K562 (cell line): ENCODE measurements around the gene ZNF487. TPM values are rescaled to one million over a fixed set of nuclear protein-coding genes. Genes with fewer than 3 reads are reported as not detected.
A peak's percentile ranks its signal among the peaks of the same experiment; 100 is the strongest.

ENCODE experiments used
- ATF4 ChIP-seq: fragments of 450-650 bp; formaldehyde crosslinking; IDR thresholded peaks from 2 replicates; pipeline ENCODE4 v1.4.0; 2022; ENCODE audit warnings: mild to moderate bottlenecking, moderate library complexity
- FOXP4 ChIP-seq: sonication (generic); formaldehyde crosslinking; IDR thresholded peaks from 2 replicates; pipeline ENCODE4 v1.8.0; 2022; ENCODE audit warnings: mild to moderate bottlenecking, missing genetic modification reagents, borderline replicate concordance
- JUNB ChIP-seq: fragments of 450-650 bp; formaldehyde crosslinking; conservative IDR thresholded peaks from 2 replicates; pipeline ENCODE4 v1.4.0; 2020; ENCODE audit warnings: mild to moderate bottlenecking
- REST ChIP-seq, 2 experiments: fragments of 450-650 bp; formaldehyde crosslinking in 1 of 2; IDR thresholded peaks; 2 replicates each; pipeline versions ENCODE4 v1.4.0 to v1.6.1; 2014 to 2020; ENCODE audit warnings: mild to moderate bottlenecking in 2 of 2, borderline replicate concordance in 1 of 2, low read depth in 1 of 2
- RNF2 ChIP-seq: sonication (generic); IDR thresholded peaks from 2 replicates; pipeline ENCODE4 v1.6.1; 2016
- USF2 ChIP-seq: sonication (generic); formaldehyde crosslinking; IDR thresholded peaks from 2 replicates; pipeline ENCODE4 v1.5.0; 2020; ENCODE audit warnings: missing genetic modification reagents
- WHSC1 ChIP-seq: IDR thresholded peaks from one replicate; pipeline ENCODE4 v1.6.1; 2012; ENCODE audit warnings: low read length, control low read depth, inconsistent platforms
- ZNF175 ChIP-seq: fragments of 200-800 bp; sonication (Bioruptor generic); IDR thresholded peaks from 2 replicates; pipeline ENCODE4 v1.6.1; 2016; ENCODE audit warnings: low read depth, mild to moderate bottlenecking, missing genetic modification characterization, missing compliant biosample characterization
- ZNF695 ChIP-seq: fragments of 450-650 bp; formaldehyde crosslinking; IDR thresholded peaks from 2 replicates; pipeline ENCODE4 v1.4.0; 2020; ENCODE audit warnings: mild to moderate bottlenecking, moderate library complexity
- polyA plus RNA-seq, 8 experiments: library from polyadenylated mRNA; depleted of rRNA in 4 of 8; stranded (reverse) in 5 of 8; unstranded in 3 of 8; fragments of >200 nt; fragmentation: Nextera tagmentation in 2 of 8; fragmentation: Illumina TruSeq in 1 of 8; extraction: Ambion mirVana in 2 of 8; extraction: Trizol in 1 of 8; gene quantifications; 2 replicates each; pipeline versions ENCODE4 v1.2.1 to v1.2.3, GENCODE V29; 2011 to 2014; ENCODE audit warnings: inconsistent platforms in 1 of 8, missing spikeins in 1 of 8
- total RNA-seq, 7 experiments: library from RNA; depleted of rRNA in 6 of 7; stranded (reverse); fragments of >200 nt in 6 of 7; fragmentation: Illumina TruSeq in 2 of 7; extraction: Trizol in 2 of 7; gene quantifications; 2 replicates each; pipeline versions ENCODE4 v1.2.1 to v1.2.3, GENCODE V29; 2011 to 2021; ENCODE audit warnings: low replicate concordance in 1 of 7
- TF ChIP-seq, protein P1 (sequence below): IDR thresholded peaks from 2 replicates; pipeline ENCODE4 v1.6.1; 2014; ENCODE audit warnings: antibody characterized with exemption
- TF ChIP-seq, protein P2 (sequence below): fragments of 250-450 bp; sonication (Bioruptor Pico); IDR thresholded peaks from 2 replicates; pipeline ENCODE4 v1.8.0; 2021; ENCODE audit warnings: mild to moderate bottlenecking, moderate library complexity

ZNF487 gene
- total and polyA plus RNA-seq, 9 of the 15 experiments (the other 6 are each of a cell fraction or from before 2014, with no cell fraction given) = 1.9 to 6.5 (median 4.2) TPM

GRCh38 chr10:43408710-43409384 is 28.1 kb upstream of the ZNF487 start, which contains the start of gene HNRNPF (continued):
- TF ChIP-seq REST (IDR thresholded peaks at IDR 0.05; ENCODE audit: borderline replicate concordance) (no peak), REST (CRISPR knock-in tag; IDR thresholded peaks at IDR 0.05; ENCODE audit: low read depth) (peak; percentile 87; the same call in 1 of the 2 replicates), WHSC1 (no peak), USF2 (no peak), ATF4 (CRISPR knock-in tag) (peak; percentile 68; the same call in 1 of the 2 replicates), FOXP4 (CRISPR knock-in tag) (no peak), ZNF175 (CRISPR knock-in tag) (peak; percentile 75; the same call in 1 of the 2 replicates), RNF2 (peak; percentile 96), ZNF695 (CRISPR knock-in tag) (no peak), JUNB (CRISPR knock-in tag) (no peak)
- TF ChIP-seq, protein P1, sequence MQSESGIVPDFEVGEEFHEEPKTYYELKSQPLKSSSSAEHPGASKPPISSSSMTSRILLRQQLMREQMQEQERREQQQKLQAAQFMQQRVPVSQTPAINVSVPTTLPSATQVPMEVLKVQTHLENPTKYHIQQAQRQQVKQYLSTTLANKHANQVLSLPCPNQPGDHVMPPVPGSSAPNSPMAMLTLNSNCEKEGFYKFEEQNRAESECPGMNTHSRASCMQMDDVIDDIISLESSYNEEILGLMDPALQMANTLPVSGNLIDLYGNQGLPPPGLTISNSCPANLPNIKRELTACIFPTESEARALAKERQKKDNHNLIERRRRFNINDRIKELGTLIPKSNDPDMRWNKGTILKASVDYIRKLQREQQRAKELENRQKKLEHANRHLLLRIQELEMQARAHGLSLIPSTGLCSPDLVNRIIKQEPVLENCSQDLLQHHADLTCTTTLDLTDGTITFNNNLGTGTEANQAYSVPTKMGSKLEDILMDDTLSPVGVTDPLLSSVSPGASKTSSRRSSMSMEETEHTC = 0 out of 2 replicates have a peak, but pooled peaks have one; percentile 8
- TF ChIP-seq, protein P2, sequence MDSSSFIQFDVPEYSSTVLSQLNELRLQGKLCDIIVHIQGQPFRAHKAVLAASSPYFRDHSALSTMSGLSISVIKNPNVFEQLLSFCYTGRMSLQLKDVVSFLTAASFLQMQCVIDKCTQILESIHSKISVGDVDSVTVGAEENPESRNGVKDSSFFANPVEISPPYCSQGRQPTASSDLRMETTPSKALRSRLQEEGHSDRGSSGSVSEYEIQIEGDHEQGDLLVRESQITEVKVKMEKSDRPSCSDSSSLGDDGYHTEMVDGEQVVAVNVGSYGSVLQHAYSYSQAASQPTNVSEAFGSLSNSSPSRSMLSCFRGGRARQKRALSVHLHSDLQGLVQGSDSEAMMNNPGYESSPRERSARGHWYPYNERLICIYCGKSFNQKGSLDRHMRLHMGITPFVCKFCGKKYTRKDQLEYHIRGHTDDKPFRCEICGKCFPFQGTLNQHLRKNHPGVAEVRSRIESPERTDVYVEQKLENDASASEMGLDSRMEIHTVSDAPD (CRISPR knock-in tag) = no peak
